ENCODE measurements around the gene USH2A.

USH2A gene

GRCh38 chr1:215868500-215868899 lies 554.7 kb downstream of the USH2A start:
- H3K4me2 ChIP-seq (ENCODE audit: low read depth, low read length): no peak overlapping the region
- no peaks in the 10 kb centered on the region for H3K36me3 ChIP-seq (replicated peaks; ENCODE audit: insufficient read depth, low read length)
- TF ChIP-seq CTCF (IDR thresholded peaks at IDR 0.05; ENCODE audit: low read length): no peak
- no peak for TF ChIP-seq EZH2 (optimal IDR thresholded peaks at IDR 0.05; ENCODE audit: low read depth, low read length)
- no peak for TF ChIP-seq EZH2phosphoT487 (IDR thresholded peaks at IDR 0.05; ENCODE audit: low read length)
- no peak overlapping the region for H2AFZ ChIP-seq (ENCODE audit: low read length)
- no peak overlapping the region for H3K9ac ChIP-seq (ENCODE audit: low read length)
- H3K9me2 ChIP-seq (replicated peaks; ENCODE audit: insufficient read depth, low read length): no peaks in the 10 kb centered on the region
- H3K4me3 ChIP-seq (ENCODE audit: low read length): no peak overlapping the region
- no peaks in the 10 kb centered on the region for H3K27me3 ChIP-seq (replicated peaks; ENCODE audit: insufficient read depth, low read length)
- H3F3A ChIP-seq (ENCODE audit: insufficient read depth, low read length): no peaks in the 10 kb centered on the region
- H3K9me3 ChIP-seq (replicated peaks; ENCODE audit: insufficient read depth, low read length): no peaks in the 10 kb centered on the region
- H4K20me1 ChIP-seq (ENCODE audit: insufficient read depth, low read length): no peaks in the 10 kb centered on the region
- no peaks in the 10 kb centered on the region for H3K4me1 ChIP-seq (ENCODE audit: low read length)
- DNase-seq: no peak
- H3K27ac ChIP-seq (ENCODE audit: low read length): no peak overlapping the region
- H3K79me2 ChIP-seq (ENCODE audit: low read length): no peaks in the 10 kb centered on the region

DNA sequence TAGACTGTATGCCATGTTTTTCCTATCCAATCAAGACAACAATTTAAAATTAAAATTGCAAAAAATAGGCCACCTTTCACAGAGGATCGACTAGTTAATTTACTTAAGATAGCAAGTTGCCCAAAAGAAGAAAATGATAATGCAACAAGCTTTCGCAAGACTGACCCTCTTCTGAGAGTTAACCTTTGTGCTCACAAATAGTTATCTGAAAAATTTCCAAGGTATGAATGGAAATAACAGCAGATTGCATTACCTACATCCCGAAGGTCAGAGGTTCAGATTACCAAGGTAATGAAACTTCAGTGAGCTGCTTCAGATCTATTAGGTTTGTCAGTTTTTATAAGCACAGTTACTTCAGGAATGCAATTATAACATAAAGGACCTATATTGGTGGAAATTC lies 558.2 kb downstream of the USH2A start:
- Histone ChIP-seq H3K36me3 (replicated peaks; ENCODE audit: insufficient read depth, low read length) (no peaks in the 10 kb centered on the region), H3K27ac (ENCODE audit: low read length) (no peak overlapping the region), H3K4me2 (ENCODE audit: low read depth, low read length) (no peak overlapping the region), H2AFZ (ENCODE audit: low read length) (no peak overlapping the region), H3K79me2 (ENCODE audit: low read length) (no peaks in the 10 kb centered on the region), H3K9me3 (replicated peaks; ENCODE audit: insufficient read depth, low read length) (no peaks in the 10 kb centered on the region), H3K9ac (ENCODE audit: low read length) (no peak overlapping the region), H3K9me2 (replicated peaks; ENCODE audit: insufficient read depth, low read length) (no peaks in the 10 kb centered on the region), H3F3A (ENCODE audit: insufficient read depth, low read length) (no peaks in the 10 kb centered on the region), H3K4me1 (ENCODE audit: low read length) (no peaks in the 10 kb centered on the region), H4K20me1 (ENCODE audit: insufficient read depth, low read length) (no peaks in the 10 kb centered on the region), H3K4me3 (ENCODE audit: low read length) (no peak overlapping the region), H3K27me3 (replicated peaks; ENCODE audit: insufficient read depth, low read length) (no peaks in the 10 kb centered on the region)
- DNase-seq: no peak
- TF ChIP-seq EZH2 (optimal IDR thresholded peaks at IDR 0.05; ENCODE audit: low read depth, low read length) (no peak), EZH2phosphoT487 (IDR thresholded peaks at IDR 0.05; ENCODE audit: low read length) (no peak), CTCF (IDR thresholded peaks at IDR 0.05; ENCODE audit: low read length) (no peak)

GRCh38 chr1:215863796-215864195 lies 559.5 kb downstream of the USH2A start:
- Histone ChIP-seq H3K4me1 (ENCODE audit: low read length) (no peaks in the 10 kb centered on the region), H2AFZ (ENCODE audit: low read length) (no peak overlapping the region), H3K79me2 (ENCODE audit: low read length) (no peaks in the 10 kb centered on the region), H3K4me3 (ENCODE audit: low read length) (no peak overlapping the region), H3K9ac (ENCODE audit: low read length) (no peak overlapping the region), H3K9me2 (replicated peaks; ENCODE audit: insufficient read depth, low read length) (no peaks in the 10 kb centered on the region), H3K27ac (ENCODE audit: low read length) (no peak overlapping the region; the same call in 1 of the 2 replicates), H3K4me2 (ENCODE audit: low read depth, low read length) (no peak overlapping the region), H3K36me3 (replicated peaks; ENCODE audit: insufficient read depth, low read length) (no peaks in the 10 kb centered on the region), H3F3A (ENCODE audit: insufficient read depth, low read length) (no peaks in the 10 kb centered on the region), H3K9me3 (replicated peaks; ENCODE audit: insufficient read depth, low read length) (no peaks in the 10 kb centered on the region), H4K20me1 (ENCODE audit: insufficient read depth, low read length) (no peaks in the 10 kb centered on the region), H3K27me3 (replicated peaks; ENCODE audit: insufficient read depth, low read length) (no peaks in the 10 kb centered on the region)
- DNase-seq: peak; percentile 44
- no peak for TF ChIP-seq EZH2phosphoT487 (IDR thresholded peaks at IDR 0.05; ENCODE audit: low read length)
- peak; percentile 19; the same call in 1 of the 2 replicates for TF ChIP-seq CTCF (IDR thresholded peaks at IDR 0.05; ENCODE audit: low read length)
